ENCODE measurements around the gene ARL4D.

- TF ChIP-seq, protein P1, sequence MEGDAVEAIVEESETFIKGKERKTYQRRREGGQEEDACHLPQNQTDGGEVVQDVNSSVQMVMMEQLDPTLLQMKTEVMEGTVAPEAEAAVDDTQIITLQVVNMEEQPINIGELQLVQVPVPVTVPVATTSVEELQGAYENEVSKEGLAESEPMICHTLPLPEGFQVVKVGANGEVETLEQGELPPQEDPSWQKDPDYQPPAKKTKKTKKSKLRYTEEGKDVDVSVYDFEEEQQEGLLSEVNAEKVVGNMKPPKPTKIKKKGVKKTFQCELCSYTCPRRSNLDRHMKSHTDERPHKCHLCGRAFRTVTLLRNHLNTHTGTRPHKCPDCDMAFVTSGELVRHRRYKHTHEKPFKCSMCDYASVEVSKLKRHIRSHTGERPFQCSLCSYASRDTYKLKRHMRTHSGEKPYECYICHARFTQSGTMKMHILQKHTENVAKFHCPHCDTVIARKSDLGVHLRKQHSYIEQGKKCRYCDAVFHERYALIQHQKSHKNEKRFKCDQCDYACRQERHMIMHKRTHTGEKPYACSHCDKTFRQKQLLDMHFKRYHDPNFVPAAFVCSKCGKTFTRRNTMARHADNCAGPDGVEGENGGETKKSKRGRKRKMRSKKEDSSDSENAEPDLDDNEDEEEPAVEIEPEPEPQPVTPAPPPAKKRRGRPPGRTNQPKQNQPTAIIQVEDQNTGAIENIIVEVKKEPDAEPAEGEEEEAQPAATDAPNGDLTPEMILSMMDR (IDR thresholded peaks at IDR 0.05 in 2 of 3, conservative IDR thresholded peaks at IDR 0.05 in 1 of 3; ENCODE audit: borderline replicate concordance in 1 of 3, insufficient read depth in 1 of 3, low read depth in 2 of 3, low read length in 2 of 3), result no peak
- TF ChIP-seq SP1 (IDR thresholded peaks at IDR 0.05; ENCODE audit: low read depth), result no peak
- no peak for TF ChIP-seq POLR2AphosphoS5 (IDR thresholded peaks at IDR 0.05; ENCODE audit: low read depth, low read length)
- TF ChIP-seq EZH2 (IDR thresholded peaks at IDR 0.05), result no peak
- no peak for TF ChIP-seq SIN3A (IDR thresholded peaks at IDR 0.05; ENCODE audit: low read depth)
- TF ChIP-seq POLR2A (IDR thresholded peaks at IDR 0.05; ENCODE audit: borderline replicate concordance, extremely low read depth, insufficient read depth, insufficient read length), result no peak
- TF ChIP-seq YY1 (IDR thresholded peaks at IDR 0.05; ENCODE audit: extremely low read depth, insufficient replicate concordance, low read depth, low read length), result no peak
- no peak for TF ChIP-seq EGR1 (IDR thresholded peaks at IDR 0.05; ENCODE audit: low read depth)
- TF ChIP-seq JUND (IDR thresholded peaks at IDR 0.05), result no peak
These were observed 14.8 kb upstream of the ARL4D start for GRCh38 chr17:43383826-43384475.

Data from HCT116 (cell line).